T-helper 2 cell treated with Interferon-gamma antibody and Interleukin-4, amounts not matched to agents 5 μg/mL and 100 μg/mL, for 36 hours (primary cell): ENCODE measurements around the gene FAM3A.

ENCODE experiments used
- DNase-seq: peaks from one replicate; pipeline ENCODE4 v3.0.0; 2021; ENCODE audit warnings: low spot score
- H3K27ac Mint-ChIP-seq: one replicate; pipeline ENCODE4 v1.8.0; 2021; ENCODE audit warnings: mild to moderate bottlenecking, mixed read lengths
- H3K27me3 Mint-ChIP-seq: one replicate; pipeline ENCODE4 v1.8.0; 2021; ENCODE audit warnings: low read depth, mixed read lengths
- H3K36me3 Mint-ChIP-seq: one replicate; pipeline ENCODE4 v1.8.0; 2021; ENCODE audit warnings: low read depth, mixed read lengths
- H3K4me1 Mint-ChIP-seq: one replicate; pipeline ENCODE4 v1.8.0; 2021; ENCODE audit warnings: low read depth, mixed read lengths
- H3K4me3 Mint-ChIP-seq: one replicate; pipeline ENCODE4 v1.8.0; 2022; ENCODE audit warnings: mild to moderate bottlenecking, moderate library complexity, mixed read lengths
- H3K9me3 Mint-ChIP-seq: one replicate; pipeline ENCODE4 v1.8.0; 2021; ENCODE audit warnings: mixed read lengths

The FAM3A gene

DNA sequence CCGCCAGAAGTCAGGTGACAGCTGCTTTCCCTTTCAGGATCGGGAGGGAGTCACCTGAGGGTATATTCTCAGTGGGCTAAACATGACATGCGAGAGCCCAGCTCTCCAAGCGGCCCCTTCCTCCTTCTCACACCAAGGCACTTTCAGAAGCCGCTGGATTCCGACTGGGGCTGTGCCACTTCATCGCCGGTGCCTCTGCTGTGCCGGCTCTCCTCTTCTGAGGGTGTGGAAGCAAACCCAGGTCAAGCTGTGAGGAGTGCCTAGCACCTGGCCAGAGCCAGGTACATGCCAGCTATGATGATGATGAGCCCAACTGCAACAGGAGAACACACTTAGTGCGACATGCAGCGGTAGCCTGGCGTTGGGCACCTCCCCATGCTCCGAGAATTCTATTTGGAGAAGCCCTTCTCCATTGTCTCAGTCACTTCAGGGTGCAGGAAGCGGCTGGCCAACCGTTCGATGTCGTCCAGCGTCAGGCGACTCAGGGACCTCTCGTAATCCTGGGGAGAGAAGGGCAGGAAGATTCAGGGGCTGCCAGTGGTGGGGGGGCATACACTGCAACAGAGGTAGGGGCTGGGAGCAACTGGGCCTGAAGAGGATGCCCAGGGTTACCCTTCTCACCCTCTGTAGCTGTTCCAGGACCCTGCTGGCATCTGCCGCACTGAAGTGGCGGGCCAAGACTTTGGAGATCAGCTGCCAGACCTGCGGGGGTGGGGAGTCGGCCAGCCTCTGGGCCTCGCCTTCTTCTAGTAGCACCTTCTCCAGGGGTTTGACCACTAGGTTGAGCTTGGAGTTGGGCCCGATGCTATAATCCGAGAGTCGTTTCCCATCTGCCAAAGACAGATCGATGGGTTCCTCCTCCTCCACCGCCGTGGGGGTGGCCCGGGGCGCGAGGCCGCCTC, 30.6 kb downstream of the FAM3A start:
- Mint-ChIP-seq H3K4me1 (peaks cover 16% of the 10 kb centered on the region), H3K36me3 (peaks cover 16% of the 10 kb centered on the region), H3K9me3 (no peaks in the 10 kb centered on the region), H3K4me3 (peak overlapping the region; percentile 70), H3K27ac (no peak overlapping the region), H3K27me3 (no peaks in the 10 kb centered on the region)
- DNase-seq: no peak

DNA sequence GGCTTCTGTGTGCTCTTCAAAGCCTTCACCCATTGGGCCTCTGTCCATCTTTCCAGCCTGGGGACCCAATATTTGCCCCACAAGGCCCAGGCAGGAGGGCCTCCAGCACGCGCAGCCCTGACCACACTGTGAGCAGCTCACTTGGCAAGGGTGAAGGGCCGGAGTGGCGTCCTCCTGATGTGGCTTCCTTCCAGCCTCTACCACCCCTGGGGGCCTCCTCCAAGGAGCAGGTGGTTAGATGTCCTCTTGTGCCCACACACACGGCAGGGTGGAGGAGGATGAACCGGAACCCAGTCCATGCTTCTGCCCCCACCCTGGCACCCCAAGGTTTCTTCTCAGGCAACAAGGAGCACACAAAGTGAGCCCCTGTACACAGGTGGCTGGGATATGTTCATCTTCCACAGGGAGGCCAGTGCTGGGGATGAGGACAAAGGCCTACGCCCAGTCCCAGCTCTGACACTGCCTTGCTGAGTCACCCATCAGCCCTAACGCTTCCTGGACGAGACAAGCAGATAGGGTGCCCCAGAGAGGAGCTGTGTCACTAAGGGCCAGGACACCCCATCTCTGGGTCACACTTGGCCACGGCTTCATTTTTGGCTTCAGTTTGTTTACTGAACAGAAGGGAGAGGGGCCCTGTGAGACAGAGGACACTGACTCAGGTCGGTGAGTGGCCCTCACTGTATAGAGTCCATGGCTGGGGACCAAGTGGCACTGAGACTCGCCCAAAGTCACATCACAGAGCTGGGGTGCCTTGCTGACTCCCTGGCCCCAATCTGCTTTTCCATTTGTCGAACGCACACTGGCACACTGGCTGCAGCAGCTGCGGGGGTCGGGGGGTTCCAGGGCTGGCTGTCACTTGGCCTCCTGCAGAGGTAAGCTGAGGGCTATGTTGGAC, 31.5 kb downstream of the FAM3A start:
- Mint-ChIP-seq H3K4me3 (peak overlapping the region; percentile 70), H3K36me3 (peaks cover 16% of the 10 kb centered on the region)
- DNase-seq: no peak

DNA sequence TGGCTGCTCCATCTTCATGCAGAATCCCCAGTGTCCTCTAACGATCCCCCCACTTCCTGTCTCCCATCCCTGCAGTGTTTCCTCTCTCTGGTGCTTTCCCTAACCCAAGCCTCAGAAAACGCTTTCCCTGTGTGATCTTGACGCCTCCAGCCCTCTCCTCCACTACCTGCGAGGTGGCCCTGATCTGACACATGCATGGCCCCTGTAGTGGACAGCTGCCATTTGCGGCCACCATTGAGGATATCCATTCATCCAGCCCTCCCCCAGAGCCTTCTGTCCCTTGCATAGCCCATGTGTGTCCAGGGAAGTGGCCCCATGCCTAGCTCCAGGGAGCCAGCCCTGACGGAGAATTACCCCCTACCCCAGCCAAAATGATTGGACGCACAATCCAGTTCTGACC, 32.7 kb downstream of the FAM3A start:
- peaks cover 16% of the 10 kb centered on the region for H3K36me3 Mint-ChIP-seq

More for the DNA sequence above, 31.5 kb downstream of the FAM3A start:
- H3K4me1 Mint-ChIP-seq: peaks cover 13% of the 10 kb centered on the region
- H3K9me3 Mint-ChIP-seq: no peaks in the 10 kb centered on the region
- H3K27me3 Mint-ChIP-seq: no peaks in the 10 kb centered on the region
- H3K27ac Mint-ChIP-seq: no peak overlapping the region

DNA sequence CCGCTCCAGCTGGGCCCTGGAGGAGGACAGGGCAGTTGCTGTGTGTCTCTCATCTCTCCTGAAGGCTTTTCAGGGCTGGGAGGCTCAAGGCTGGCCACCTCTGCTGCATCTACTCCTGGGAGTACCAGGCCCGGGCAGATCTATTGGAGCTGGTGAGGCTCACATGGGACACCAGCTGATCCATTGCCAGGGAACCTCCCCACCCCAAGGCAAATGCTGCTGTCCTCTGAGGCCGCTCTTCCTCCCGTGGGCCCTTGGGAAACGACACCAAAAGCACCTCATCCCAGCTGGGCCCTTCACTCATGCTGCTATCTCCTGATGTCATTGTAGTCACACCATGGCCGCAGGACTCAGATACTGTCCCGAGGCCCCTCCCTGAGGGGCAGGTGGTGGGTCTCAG, 33.2 kb downstream of the FAM3A start:
- no peak overlapping the region for H3K27ac Mint-ChIP-seq
- H3K4me1 Mint-ChIP-seq: peaks cover 10% of the 10 kb centered on the region
- no peaks in the 10 kb centered on the region for H3K9me3 Mint-ChIP-seq
- peaks cover 13% of the 10 kb centered on the region for H3K36me3 Mint-ChIP-seq
- H3K27me3 Mint-ChIP-seq: no peaks in the 10 kb centered on the region
- no peak overlapping the region for H3K4me3 Mint-ChIP-seq
- DNase-seq: no peak

More for the DNA sequence above, 32.7 kb downstream of the FAM3A start:
- no peak for DNase-seq
- Mint-ChIP-seq H3K27me3 (no peaks in the 10 kb centered on the region), H3K4me3 (no peak overlapping the region), H3K27ac (no peak overlapping the region), H3K9me3 (no peaks in the 10 kb centered on the region), H3K4me1 (peaks cover 9% of the 10 kb centered on the region)

DNA sequence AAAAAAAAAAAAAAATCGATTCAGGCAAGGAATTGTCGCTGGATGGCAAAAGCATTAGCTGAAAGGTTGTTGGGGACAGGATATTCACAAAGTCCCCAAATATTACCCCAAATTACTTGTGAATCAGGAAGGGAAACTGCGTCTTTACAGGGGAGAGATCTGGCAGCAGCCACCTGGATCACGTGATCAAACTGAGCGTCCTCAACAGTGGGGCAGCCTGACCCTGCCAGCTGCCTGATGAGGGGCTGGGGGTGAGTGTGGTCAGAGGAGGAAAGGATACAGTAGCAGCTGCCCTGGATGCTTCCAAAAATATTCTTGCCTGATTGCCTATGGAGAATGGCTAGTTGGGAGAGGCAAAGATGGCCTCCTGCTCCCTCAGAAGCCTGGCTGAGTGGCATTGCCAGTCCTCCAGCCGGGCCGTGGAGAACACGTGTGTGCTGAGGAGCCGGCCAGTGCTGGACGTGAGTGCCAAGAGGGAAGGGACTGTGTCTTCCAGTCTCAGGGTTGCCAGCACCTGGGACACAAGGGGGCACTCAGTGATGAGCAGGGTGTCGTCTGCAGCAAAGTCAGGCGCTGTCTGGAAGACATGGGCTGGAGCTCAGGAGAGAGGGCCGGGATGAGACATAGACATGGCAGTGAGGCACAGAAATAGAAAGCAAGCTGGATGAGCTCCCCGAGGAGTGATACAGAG, 34.0 kb downstream of the FAM3A start:
- Mint-ChIP-seq H3K27ac (no peak overlapping the region), H3K4me3 (no peak overlapping the region), H3K4me1 (peaks cover 11% of the 10 kb centered on the region), H3K36me3 (peaks cover 11% of the 10 kb centered on the region), H3K9me3 (no peaks in the 10 kb centered on the region), H3K27me3 (no peaks in the 10 kb centered on the region)
- DNase-seq: no peak

DNA sequence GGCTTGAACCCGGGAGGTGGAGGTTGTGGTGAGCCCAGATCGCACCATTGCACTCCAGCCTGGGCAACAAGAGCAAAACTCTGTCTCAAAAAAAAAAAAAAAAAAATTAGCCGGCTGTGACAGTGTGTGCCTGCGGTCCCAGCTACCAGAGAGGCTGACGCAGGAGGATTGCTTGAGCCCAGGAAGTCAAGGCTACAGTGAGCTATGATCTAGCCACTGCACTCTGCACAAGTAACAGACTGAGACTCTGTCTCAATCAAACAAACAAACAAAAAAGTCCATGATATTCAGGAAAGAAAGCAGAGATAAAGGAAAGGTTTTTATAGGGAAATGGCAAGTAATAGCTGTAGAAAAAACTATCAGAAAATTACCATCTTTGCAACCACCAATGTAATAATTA, 34.8 kb downstream of the FAM3A start:
- Mint-ChIP-seq H3K4me1 (peaks cover 17% of the 10 kb centered on the region), H3K27ac (no peak overlapping the region), H3K27me3 (no peaks in the 10 kb centered on the region), H3K9me3 (no peaks in the 10 kb centered on the region), H3K4me3 (no peak overlapping the region), H3K36me3 (peaks cover 11% of the 10 kb centered on the region)
- no peak for DNase-seq

DNA sequence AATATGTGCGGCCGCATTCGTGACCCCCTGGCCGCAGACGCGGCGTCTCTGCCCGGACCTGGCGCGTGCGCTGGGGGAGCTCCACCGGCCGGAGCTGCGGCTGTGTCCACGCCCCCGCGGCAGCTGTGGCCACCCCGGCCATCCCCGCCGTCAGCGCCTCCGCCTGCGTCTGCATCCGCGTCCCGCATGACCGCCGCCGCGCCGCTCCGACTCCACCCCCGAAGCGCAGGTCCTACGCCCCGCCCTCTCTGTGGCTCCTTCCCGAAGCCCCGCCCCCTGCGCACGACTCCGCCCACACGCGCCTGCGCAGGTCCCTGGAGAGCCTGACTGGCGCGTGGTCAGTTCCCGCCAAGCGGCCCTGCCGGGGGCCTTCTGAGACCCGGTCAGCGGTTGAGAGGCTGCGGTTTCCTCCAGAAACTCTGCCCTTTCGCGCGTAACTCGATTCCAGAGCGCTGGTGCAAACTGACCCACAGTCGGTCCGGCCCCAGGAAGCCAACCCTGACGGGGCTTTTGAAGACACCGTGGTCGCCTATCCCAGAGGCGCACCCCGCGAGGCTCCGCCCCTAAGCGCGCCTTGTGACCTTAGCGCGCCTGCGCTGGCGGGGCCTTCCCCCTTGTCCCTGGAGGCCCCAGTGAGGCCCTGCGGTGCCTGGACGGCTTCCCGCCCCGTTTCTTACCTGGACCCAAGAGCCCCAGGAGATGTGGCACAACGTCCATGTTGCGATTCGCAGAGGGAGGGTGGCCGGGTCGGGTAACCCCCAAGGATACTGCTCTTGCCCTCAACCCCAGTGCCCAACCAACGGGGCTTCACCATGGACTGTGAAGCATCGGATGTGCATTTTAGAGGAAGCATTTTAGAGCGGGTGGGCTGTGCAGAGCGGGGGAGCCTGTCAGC, 37.1 kb downstream of the FAM3A start, which contains the start of gene LAGE3:
Gene LAGE3 (minus strand): TSS at position 554 of the 895 bp plus-strand sequence. CDS start 366 bp downstream, at position 188.
- H3K9me3 Mint-ChIP-seq: no peaks in the 10 kb centered on the region
- peak within 1 kb of the TSS; percentile 92 for H3K4me3 Mint-ChIP-seq
- H3K27ac Mint-ChIP-seq: peak within 1 kb of the TSS; percentile 83
- H3K4me1 Mint-ChIP-seq: peaks cover 18% of the 10 kb centered on the region
- peaks cover 6% of the 10 kb centered on the region for H3K36me3 Mint-ChIP-seq
- DNase-seq: peak; percentile 93
- H3K27me3 Mint-ChIP-seq: no peaks in the 10 kb centered on the region

DNA sequence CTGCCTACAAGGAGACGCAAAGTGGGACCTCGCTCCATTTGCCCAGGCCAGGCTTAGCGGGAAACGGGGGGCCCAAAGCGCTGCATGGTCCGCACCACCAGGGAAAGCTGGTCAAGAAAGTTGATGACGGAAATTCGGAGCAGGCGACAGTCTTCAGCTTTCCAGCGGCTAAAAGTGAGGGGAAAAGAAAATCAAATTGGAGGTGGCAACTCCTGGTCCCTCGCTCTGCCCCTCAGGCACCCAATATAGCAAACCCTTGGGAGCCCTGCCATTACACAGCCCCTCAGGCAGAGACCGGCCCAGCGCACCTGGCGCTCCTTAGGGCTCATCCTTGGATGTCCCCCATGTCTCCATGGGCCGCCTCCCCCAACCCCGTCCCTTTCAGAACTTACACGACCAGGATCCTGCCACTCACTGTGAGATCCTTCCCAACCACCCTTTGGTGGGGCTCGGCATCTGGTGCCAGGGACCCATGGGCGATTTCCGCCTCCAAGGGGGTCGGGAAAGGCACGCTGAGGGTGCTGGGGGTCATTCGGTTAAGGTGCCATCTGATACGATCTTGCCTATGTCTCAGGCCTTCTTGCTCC, 38.0 kb downstream of the FAM3A start:
- H3K4me3 Mint-ChIP-seq: peak overlapping the region; percentile 92
- no peaks in the 10 kb centered on the region for H3K36me3 Mint-ChIP-seq
- H3K27me3 Mint-ChIP-seq: no peaks in the 10 kb centered on the region
- no peak for DNase-seq
- no peaks in the 10 kb centered on the region for H3K9me3 Mint-ChIP-seq
- H3K4me1 Mint-ChIP-seq: peaks cover 15% of the 10 kb centered on the region
- H3K27ac Mint-ChIP-seq: peak overlapping the region; percentile 75

DNA sequence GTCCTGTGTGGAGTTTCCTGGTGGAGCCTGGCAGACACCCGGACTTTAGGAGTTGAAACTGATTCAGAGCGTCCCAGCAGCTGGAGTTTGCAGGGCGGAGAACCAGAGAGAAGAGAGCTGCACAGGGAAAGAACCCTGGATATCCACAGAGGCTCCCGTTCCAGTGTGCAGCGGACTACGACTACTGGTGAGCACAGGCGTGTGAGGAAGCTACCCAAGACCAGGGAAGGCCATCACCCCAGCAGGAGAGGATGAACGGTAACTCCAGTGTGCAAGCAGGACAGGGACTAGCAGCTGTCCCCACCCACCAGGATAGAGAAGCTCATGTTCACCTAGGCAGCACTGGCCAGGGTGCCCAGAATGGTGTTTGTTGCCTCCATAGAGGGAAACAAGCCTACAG, 39.2 kb downstream of the FAM3A start:
- Mint-ChIP-seq H3K36me3 (no peaks in the 10 kb centered on the region), H3K27me3 (no peaks in the 10 kb centered on the region), H3K9me3 (no peaks in the 10 kb centered on the region), H3K4me1 (peaks cover 11% of the 10 kb centered on the region), H3K27ac (peak overlapping the region; percentile 31), H3K4me3 (peak overlapping the region; percentile 40)
- DNase-seq: no peak

DNA sequence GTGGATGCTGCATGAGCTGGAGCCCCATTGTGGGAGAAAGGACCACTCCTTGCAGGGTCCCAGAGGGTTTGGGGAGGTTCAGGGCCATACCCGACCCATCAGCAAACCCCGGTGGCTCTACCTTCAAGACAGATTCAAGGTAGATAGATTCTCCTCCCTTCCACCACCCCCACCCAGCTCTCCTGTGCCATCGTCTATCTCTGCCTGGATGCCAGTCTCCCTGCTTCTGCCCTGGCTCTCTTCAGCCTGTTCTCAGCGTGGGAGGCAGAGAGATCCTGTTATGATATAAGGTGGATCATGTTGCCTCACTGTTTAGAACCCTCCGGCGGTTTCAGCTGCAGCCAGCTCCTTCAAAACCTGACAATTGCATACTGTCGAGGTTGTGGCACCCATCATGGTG, 42.3 kb downstream of the FAM3A start:
- H3K36me3 Mint-ChIP-seq: no peaks in the 10 kb centered on the region
- no peak for DNase-seq
- no peaks in the 10 kb centered on the region for H3K9me3 Mint-ChIP-seq
- H3K27ac Mint-ChIP-seq: no peak overlapping the region
- no peaks in the 10 kb centered on the region for H3K27me3 Mint-ChIP-seq
- H3K4me1 Mint-ChIP-seq: peaks cover 11% of the 10 kb centered on the region
- no peak overlapping the region for H3K4me3 Mint-ChIP-seq

DNA sequence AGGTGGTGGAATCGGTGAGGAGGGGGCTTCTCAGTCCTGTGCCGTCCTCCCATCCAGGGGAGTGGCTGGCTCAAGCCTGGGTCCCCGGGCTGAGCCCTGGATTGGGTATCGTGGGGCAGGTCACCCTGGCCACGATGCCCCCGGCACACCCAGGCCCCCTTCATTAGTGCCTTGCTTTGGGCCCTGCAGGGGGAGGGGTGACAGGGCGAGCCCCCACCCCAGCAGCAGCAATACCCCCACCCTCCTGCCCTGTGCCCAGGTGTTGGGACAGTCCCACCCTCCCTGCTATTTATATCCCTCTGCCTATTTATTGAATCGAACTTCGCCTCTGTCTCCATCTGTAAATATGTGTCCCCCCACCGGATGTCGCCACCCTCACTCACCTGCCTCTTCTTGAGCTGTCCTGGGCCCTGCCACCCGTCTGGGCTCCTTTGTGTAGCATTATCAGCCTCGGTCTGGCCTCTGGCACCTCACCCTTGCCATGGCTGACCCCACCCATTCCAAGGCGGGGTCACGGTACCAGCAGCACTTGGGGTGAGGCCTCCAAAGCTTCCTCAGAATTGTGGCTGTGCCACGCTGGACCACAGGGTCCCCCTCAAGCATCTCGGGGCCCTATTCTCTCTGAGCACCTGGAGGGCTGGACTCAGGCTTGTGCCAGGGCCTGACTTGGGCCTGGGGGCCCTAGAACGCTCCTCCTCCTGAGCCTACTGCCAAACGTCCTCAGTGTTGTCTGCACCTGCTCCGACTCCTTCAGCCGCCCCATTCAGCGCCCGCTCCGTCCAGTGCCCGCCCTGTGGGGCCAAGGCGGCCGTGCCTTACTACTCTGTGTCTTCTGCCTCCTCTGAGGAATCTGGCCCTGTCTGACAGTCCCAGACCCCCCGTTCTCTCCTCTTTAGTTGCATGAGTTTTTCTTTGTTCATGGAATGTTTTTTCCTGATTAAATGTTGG, 43.1 kb downstream of the FAM3A start:
- H3K27me3 Mint-ChIP-seq: no peaks in the 10 kb centered on the region
- H3K4me3 Mint-ChIP-seq: no peak overlapping the region
- peaks cover 11% of the 10 kb centered on the region for H3K4me1 Mint-ChIP-seq
- H3K9me3 Mint-ChIP-seq: no peaks in the 10 kb centered on the region
- no peak overlapping the region for H3K27ac Mint-ChIP-seq
- no peaks in the 10 kb centered on the region for H3K36me3 Mint-ChIP-seq
- DNase-seq: no peak
